ENCODE results near the gene RILPL2.
"Not testable (repeated sequence)": the region's sequence is repeated elsewhere in the genome, so short reads cannot be mapped to it uniquely, and the experiment has no call there.

The RILPL2 gene

DNA sequence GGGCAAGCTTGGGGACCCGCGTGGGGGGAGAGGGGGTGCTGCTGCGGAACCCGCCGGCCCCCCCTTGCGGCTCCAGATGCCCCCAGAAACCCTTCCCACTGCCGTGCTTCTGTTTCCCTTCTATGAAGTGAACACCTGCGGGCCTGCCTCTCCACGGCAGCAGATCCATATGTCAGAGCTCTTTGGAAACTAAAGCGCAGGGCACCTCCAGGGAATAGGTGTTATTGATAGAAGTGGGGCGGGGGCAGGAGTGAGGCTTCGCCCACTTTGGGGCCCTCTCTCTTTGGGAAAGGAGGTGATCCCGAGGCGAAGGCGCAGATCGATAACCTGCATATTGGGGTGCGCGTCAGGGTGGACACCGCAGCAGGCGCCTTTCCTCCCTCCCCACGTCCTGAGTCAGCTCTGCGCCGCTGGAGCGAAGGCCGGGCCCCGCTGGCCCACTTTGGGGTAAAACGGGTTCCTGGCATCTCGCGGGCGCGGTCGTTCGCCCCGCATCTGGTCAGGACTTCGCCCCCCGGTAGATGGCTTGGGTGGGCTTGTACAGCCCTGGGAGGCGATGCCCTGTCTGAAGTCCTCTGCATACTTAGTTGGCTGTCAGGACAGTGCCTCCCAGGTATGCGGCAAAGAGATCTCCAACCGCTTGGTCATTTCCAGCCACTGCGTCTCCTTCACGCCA lies 52.0 kb downstream of the RILPL2 start:
- peak overlapping the region; percentile 81 for H3K4me3 ChIP-seq (ENCODE audit: low read length)
- TF ChIP-seq EZH2 (optimal IDR thresholded peaks at IDR 0.05; ENCODE audit: low read depth, low read length) (no peak), EZH2phosphoT487 (IDR thresholded peaks at IDR 0.05; ENCODE audit: low read length) (no peak), CTCF (IDR thresholded peaks at IDR 0.05; ENCODE audit: low read length) (no peak)
- peaks cover 10% of the 10 kb centered on the region for H3K4me1 ChIP-seq (ENCODE audit: low read length)
- peaks cover 33% of the 10 kb centered on the region for H3K79me2 ChIP-seq (ENCODE audit: low read length)
- peak overlapping the region; percentile 62; the same call in 1 of the 2 replicates for H3K4me2 ChIP-seq (ENCODE audit: low read depth, low read length)
- H3K9me2 ChIP-seq (replicated peaks; ENCODE audit: insufficient read depth, low read length), result no peaks in the 10 kb centered on the region
- DNase-seq, result peak; percentile 10
- H3K9ac ChIP-seq (ENCODE audit: low read length), result peak overlapping the region; percentile 50
- H4K20me1 ChIP-seq (ENCODE audit: insufficient read depth, low read length), result no peaks in the 10 kb centered on the region
- H3K9me3 ChIP-seq (replicated peaks; ENCODE audit: insufficient read depth, low read length), result no peaks in the 10 kb centered on the region
- no peaks in the 10 kb centered on the region for H3K27me3 ChIP-seq (replicated peaks; ENCODE audit: insufficient read depth, low read length)
- H3K36me3 ChIP-seq (replicated peaks; ENCODE audit: insufficient read depth, low read length), result no peaks in the 10 kb centered on the region
- peak overlapping the region; percentile 65 for H2AFZ ChIP-seq (ENCODE audit: low read length)
- H3K27ac ChIP-seq (ENCODE audit: low read length), result no peak overlapping the region; the same call in 1 of the 2 replicates
- peaks cover 10% of the 10 kb centered on the region; the same call in 1 of the 2 replicates for H3F3A ChIP-seq (ENCODE audit: insufficient read depth, low read length)

DNA sequence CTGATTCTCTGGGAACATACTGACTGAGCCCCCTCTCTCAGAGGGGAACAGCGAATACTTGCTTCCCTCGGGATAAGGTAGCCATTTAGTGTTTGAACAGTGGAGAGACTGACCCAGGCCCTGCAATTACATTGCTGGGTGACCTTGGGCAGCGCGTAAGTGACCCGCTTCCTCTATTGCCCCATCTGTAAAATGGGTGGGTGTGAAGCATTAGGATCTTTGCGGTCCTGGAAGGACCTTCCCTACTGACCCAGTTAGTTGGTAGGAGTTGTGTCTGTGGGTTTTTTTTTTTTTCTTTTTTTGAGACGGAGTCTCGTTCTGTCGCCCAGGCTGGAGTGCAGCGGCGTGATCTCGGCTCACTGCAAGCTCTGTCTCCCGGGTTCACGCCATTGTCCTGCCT lies 53.8 kb downstream of the RILPL2 start:
- no peak for TF ChIP-seq EZH2 (optimal IDR thresholded peaks at IDR 0.05; ENCODE audit: low read depth, low read length)
- TF ChIP-seq CTCF (IDR thresholded peaks at IDR 0.05; ENCODE audit: low read length), result no peak
- TF ChIP-seq EZH2phosphoT487 (IDR thresholded peaks at IDR 0.05; ENCODE audit: low read length), result no peak
- H2AFZ ChIP-seq (ENCODE audit: low read length), result no peak overlapping the region
- H3K4me1 ChIP-seq (ENCODE audit: low read length), result peaks cover 5% of the 10 kb centered on the region
- no peaks in the 10 kb centered on the region for H3K27me3 ChIP-seq (replicated peaks; ENCODE audit: insufficient read depth, low read length)
- H3K9me3 ChIP-seq (replicated peaks; ENCODE audit: insufficient read depth, low read length), result no peaks in the 10 kb centered on the region
- H3K9me2 ChIP-seq (replicated peaks; ENCODE audit: insufficient read depth, low read length), result no peaks in the 10 kb centered on the region
- no peaks in the 10 kb centered on the region for H3K36me3 ChIP-seq (replicated peaks; ENCODE audit: insufficient read depth, low read length)
- H3F3A ChIP-seq (ENCODE audit: insufficient read depth, low read length), result peaks cover 4% of the 10 kb centered on the region; the same call in 1 of the 2 replicates
- no peak overlapping the region for H3K4me2 ChIP-seq (ENCODE audit: low read depth, low read length)
- no peak overlapping the region for H3K9ac ChIP-seq (ENCODE audit: low read length)
- DNase-seq, result no peak
- no peak overlapping the region for H3K27ac ChIP-seq (ENCODE audit: low read length)
- no peaks in the 10 kb centered on the region for H4K20me1 ChIP-seq (ENCODE audit: insufficient read depth, low read length)
- H3K4me3 ChIP-seq (ENCODE audit: low read length), result no peak overlapping the region
- peaks cover 29% of the 10 kb centered on the region for H3K79me2 ChIP-seq (ENCODE audit: low read length)

DNA sequence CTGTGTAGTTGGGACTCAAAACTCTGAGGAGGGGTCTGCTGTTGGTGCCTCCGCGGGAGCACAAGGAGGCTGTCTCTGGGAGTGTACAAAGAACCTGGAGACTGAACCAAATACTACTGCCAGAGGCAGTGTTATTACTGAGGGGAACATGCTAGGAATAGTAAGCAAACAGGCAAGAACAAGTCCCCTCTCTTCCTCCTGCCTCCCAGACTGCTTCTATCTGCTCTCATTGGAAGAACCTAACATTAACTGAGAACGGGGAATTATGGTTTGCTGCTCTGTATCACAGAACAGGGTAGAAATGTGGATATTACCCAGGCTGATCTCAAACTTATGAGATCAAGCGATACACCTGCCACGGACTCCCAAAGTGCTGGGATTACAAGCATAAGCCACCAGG lies 57.1 kb downstream of the RILPL2 start:
- no peak for TF ChIP-seq CTCF (IDR thresholded peaks at IDR 0.05; ENCODE audit: low read length)
- no peak for TF ChIP-seq EZH2phosphoT487 (IDR thresholded peaks at IDR 0.05; ENCODE audit: low read length)
- TF ChIP-seq EZH2 (optimal IDR thresholded peaks at IDR 0.05; ENCODE audit: low read depth, low read length), result no peak
- H3K9ac ChIP-seq (ENCODE audit: low read length), result no peak overlapping the region
- no peaks in the 10 kb centered on the region for H3F3A ChIP-seq (ENCODE audit: insufficient read depth, low read length)

DNA sequence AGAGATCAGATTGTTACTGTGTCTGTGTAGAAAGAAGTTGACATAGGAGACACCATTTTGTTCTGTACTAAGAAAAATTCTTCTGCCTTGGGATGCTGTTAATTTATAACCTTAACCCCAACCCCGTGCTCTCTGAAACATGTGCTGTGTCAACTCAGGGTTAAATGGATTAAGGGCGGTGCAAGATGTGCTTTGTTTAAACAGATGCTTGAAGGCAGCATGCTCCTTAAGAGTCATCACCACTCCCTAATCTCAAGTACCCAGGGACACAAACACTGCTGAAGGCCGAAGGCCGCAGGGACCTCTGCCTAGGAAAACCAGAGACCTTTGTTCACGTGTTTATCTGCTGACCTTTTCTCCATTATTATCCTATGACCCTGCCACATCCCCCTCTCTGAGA lies 64.1 kb downstream of the RILPL2 start:
- H2AFZ ChIP-seq (ENCODE audit: low read length); H3K36me3 ChIP-seq (replicated peaks; ENCODE audit: insufficient read depth, low read length); H4K20me1 ChIP-seq (ENCODE audit: insufficient read depth, low read length); H3K9me2 ChIP-seq (replicated peaks; ENCODE audit: insufficient read depth, low read length); H3K79me2 ChIP-seq (ENCODE audit: low read length); H3K9ac ChIP-seq (ENCODE audit: low read length); H3K4me1 ChIP-seq (ENCODE audit: low read length); H3F3A ChIP-seq (ENCODE audit: insufficient read depth, low read length); H3K9me3 ChIP-seq (replicated peaks; ENCODE audit: insufficient read depth, low read length); DNase-seq; H3K4me2 ChIP-seq (ENCODE audit: low read depth, low read length); H3K27me3 ChIP-seq (replicated peaks; ENCODE audit: insufficient read depth, low read length); H3K4me3 ChIP-seq (ENCODE audit: low read length); H3K27ac ChIP-seq (ENCODE audit: low read length): not testable (repeated sequence)

More for the DNA sequence above, 57.1 kb downstream of the RILPL2 start:
- H3K36me3 ChIP-seq (replicated peaks; ENCODE audit: insufficient read depth, low read length), result no peaks in the 10 kb centered on the region
- no peak overlapping the region for H2AFZ ChIP-seq (ENCODE audit: low read length)
- no peak overlapping the region for H3K4me3 ChIP-seq (ENCODE audit: low read length)
- H3K27ac ChIP-seq (ENCODE audit: low read length), result no peak overlapping the region
- H3K4me2 ChIP-seq (ENCODE audit: low read depth, low read length), result no peak overlapping the region
- H3K4me1 ChIP-seq (ENCODE audit: low read length), result no peaks in the 10 kb centered on the region
- H4K20me1 ChIP-seq (ENCODE audit: insufficient read depth, low read length), result no peaks in the 10 kb centered on the region
- no peak for DNase-seq
- H3K9me2 ChIP-seq (replicated peaks; ENCODE audit: insufficient read depth, low read length), result no peaks in the 10 kb centered on the region
- no peaks in the 10 kb centered on the region for H3K9me3 ChIP-seq (replicated peaks; ENCODE audit: insufficient read depth, low read length)
- H3K79me2 ChIP-seq (ENCODE audit: low read length), result peaks cover 2% of the 10 kb centered on the region
- no peaks in the 10 kb centered on the region for H3K27me3 ChIP-seq (replicated peaks; ENCODE audit: insufficient read depth, low read length)

GRCh38 chr12:123371667-123372368 lies 64.7 kb downstream of the RILPL2 start:
- H4K20me1 ChIP-seq (ENCODE audit: insufficient read depth, low read length); H3K9ac ChIP-seq (ENCODE audit: low read length); H3K9me3 ChIP-seq (replicated peaks; ENCODE audit: insufficient read depth, low read length); H3K36me3 ChIP-seq (replicated peaks; ENCODE audit: insufficient read depth, low read length); H3K4me2 ChIP-seq (ENCODE audit: low read depth, low read length); H3K4me1 ChIP-seq (ENCODE audit: low read length); H3K27me3 ChIP-seq (replicated peaks; ENCODE audit: insufficient read depth, low read length); H3F3A ChIP-seq (ENCODE audit: insufficient read depth, low read length); H3K4me3 ChIP-seq (ENCODE audit: low read length); H3K27ac ChIP-seq (ENCODE audit: low read length); H3K9me2 ChIP-seq (replicated peaks; ENCODE audit: insufficient read depth, low read length); H2AFZ ChIP-seq (ENCODE audit: low read length); DNase-seq; H3K79me2 ChIP-seq (ENCODE audit: low read length): not testable (repeated sequence)
